H7 (cell line): ENCODE data around the gene SAMSN1. TPM values are rescaled to one million over a fixed set of nuclear protein-coding genes. Genes with fewer than 3 reads are reported as not detected.
"Not testable (repeated sequence)": the region's sequence is repeated elsewhere in the genome, so short reads cannot be mapped to it uniquely, and the experiment has no call there.

Source experiments
- DNase-seq: peaks from one replicate; pipeline ENCODE4 v3.0.0; 2012
- H3K27me3 ChIP-seq: 2 replicates; pipeline ENCODE4 v1.6.0; 2011; ENCODE audit warnings: mild to moderate bottlenecking, low read length; ENCODE audit not compliant: control insufficient read depth, insufficient read depth
- H3K36me3 ChIP-seq: replicated peaks from 2 replicates; pipeline ENCODE4 v1.5.1; 2011; ENCODE audit warnings: low read length; ENCODE audit not compliant: control insufficient read depth, insufficient read depth
- H3K4me3 ChIP-seq: 2 replicates; pipeline ENCODE4 v1.5.1; 2011; ENCODE audit warnings: low read depth, mild to moderate bottlenecking, control low read depth, low read length, moderate library complexity; ENCODE audit not compliant: insufficient read depth
- total RNA-seq: library from RNA; depleted of rRNA; stranded (reverse); fragments of >200 nt; shearing (Covaris generic); gene quantifications from 2 replicates; pipeline ENCODE4 v1.2.3, GENCODE V29; 2014

Gene SAMSN1
- total RNA-seq, 1 experiment from 2014 or later: 0.90 TPM

- no peaks in the 10 kb centered on the region for H3K27me3 ChIP-seq
- DNase-seq: no peak
- H3K36me3 ChIP-seq: no peaks in the 10 kb centered on the region
- no peak overlapping the region for H3K4me3 ChIP-seq
Measured at GRCh38 chr21:14550135-14550534, 4.0 kb upstream of the SAMSN1 start.

GRCh38 chr21:14548779-14549178 lies 2.7 kb upstream of the SAMSN1 start:
- H3K36me3 ChIP-seq: no peaks in the 10 kb centered on the region
- H3K4me3 ChIP-seq: no peak overlapping the region
- DNase-seq: no peak
- no peaks in the 10 kb centered on the region for H3K27me3 ChIP-seq

GRCh38 chr21:14547834-14548513 lies 1.9 kb upstream of the SAMSN1 start:
- DNase-seq: no peak
- H3K27me3 ChIP-seq: no peaks in the 10 kb centered on the region
- no peaks in the 10 kb centered on the region for H3K36me3 ChIP-seq
- H3K4me3 ChIP-seq: no peak overlapping the region

GRCh38 chr21:14546719-14547118 lies 604 bp upstream of the SAMSN1 start:
- not testable (repeated sequence) for H3K27me3 ChIP-seq, DNase-seq, H3K36me3 ChIP-seq, H3K4me3 ChIP-seq

GRCh38 chr21:14543983-14544382 lies 2.1 kb downstream of the SAMSN1 start:
- no peak for DNase-seq
- Histone ChIP-seq H3K27me3 (no peaks in the 10 kb centered on the region), H3K4me3 (no peak overlapping the region), H3K36me3 (no peaks in the 10 kb centered on the region)

GRCh38 chr21:14542638-14543037 lies 3.5 kb downstream of the SAMSN1 start:
- no peak for DNase-seq
- Histone ChIP-seq H3K27me3 (no peaks in the 10 kb centered on the region), H3K36me3 (no peaks in the 10 kb centered on the region), H3K4me3 (no peak overlapping the region)

GRCh38 chr21:14541841-14542490 lies 4.1 kb downstream of the SAMSN1 start:
- no peak overlapping the region for H3K4me3 ChIP-seq
- no peak for DNase-seq
- H3K36me3 ChIP-seq: no peaks in the 10 kb centered on the region
- no peaks in the 10 kb centered on the region for H3K27me3 ChIP-seq

- DNase-seq: no peak
- Histone ChIP-seq H3K27me3 (no peaks in the 10 kb centered on the region), H3K4me3 (no peak overlapping the region)
Measured at GRCh38 chr21:14538483-14538882, 7.6 kb downstream of the SAMSN1 start.

GRCh38 chr21:14536929-14537328 lies 9.2 kb downstream of the SAMSN1 start:
- no peaks in the 10 kb centered on the region for H3K27me3 ChIP-seq
- no peaks in the 10 kb centered on the region for H3K36me3 ChIP-seq
- no peak for DNase-seq
- no peak overlapping the region for H3K4me3 ChIP-seq

More at GRCh38 chr21:14538483-14538882, 7.6 kb downstream of the SAMSN1 start:
- no peaks in the 10 kb centered on the region for H3K36me3 ChIP-seq

- no peaks in the 10 kb centered on the region for H3K36me3 ChIP-seq
- H3K4me3 ChIP-seq: no peak overlapping the region
- no peaks in the 10 kb centered on the region for H3K27me3 ChIP-seq
- DNase-seq: no peak
Measured at GRCh38 chr21:14535702-14536101, 10.4 kb downstream of the SAMSN1 start.

GRCh38 chr21:14533499-14534428 lies 12.4 kb downstream of the SAMSN1 start:
- Histone ChIP-seq H3K4me3 (no peak overlapping the region), H3K27me3 (no peaks in the 10 kb centered on the region), H3K36me3 (no peaks in the 10 kb centered on the region)
- DNase-seq: no peak

- Histone ChIP-seq H3K4me3 (no peak overlapping the region), H3K36me3 (no peaks in the 10 kb centered on the region), H3K27me3 (no peaks in the 10 kb centered on the region)
- no peak for DNase-seq
Measured at GRCh38 chr21:14531757-14532316, 14.3 kb downstream of the SAMSN1 start.

- Histone ChIP-seq H3K4me3 (no peak overlapping the region), H3K36me3 (no peaks in the 10 kb centered on the region), H3K27me3 (no peaks in the 10 kb centered on the region)
- DNase-seq: no peak
Measured at GRCh38 chr21:14530592-14530991, 15.5 kb downstream of the SAMSN1 start.

- DNase-seq: no peak
- no peak overlapping the region for H3K4me3 ChIP-seq
- H3K36me3 ChIP-seq: no peaks in the 10 kb centered on the region
- H3K27me3 ChIP-seq: no peaks in the 10 kb centered on the region
Measured at GRCh38 chr21:14528815-14529214, 17.3 kb downstream of the SAMSN1 start.
